HG02588 (cell line): ENCODE data around the gene UBALD2.

ENCODE experiments used
- ATAC-seq: cut with Tn5 transposase; IDR thresholded peaks from one replicate; pipeline ENCODE4 v1.9.1; 2021; ENCODE audit warnings: mild to moderate bottlenecking, moderate library complexity; ENCODE audit not compliant: unreplicated experiment

UBALD2 gene

DNA sequence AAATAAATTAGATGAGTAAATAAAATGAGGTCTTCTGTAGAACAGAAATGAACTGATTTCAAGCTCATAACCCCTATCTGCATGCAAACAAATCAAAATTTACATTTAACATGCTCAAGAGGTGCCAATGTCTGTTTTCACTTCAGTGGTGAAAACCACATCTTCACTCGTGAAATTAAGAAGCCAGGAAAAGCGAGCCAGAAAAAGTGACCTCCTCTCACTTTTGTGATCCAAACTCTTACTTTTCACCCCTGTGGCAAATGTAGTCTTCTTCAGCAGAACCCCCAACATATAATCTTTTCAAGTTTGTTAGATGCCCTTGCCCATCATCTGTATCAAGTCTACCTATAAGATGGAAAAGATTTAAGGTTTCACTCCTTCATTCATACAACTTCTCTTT lies 52.4 kb downstream of the UBALD2 start:
- no peak for ATAC-seq

DNA sequence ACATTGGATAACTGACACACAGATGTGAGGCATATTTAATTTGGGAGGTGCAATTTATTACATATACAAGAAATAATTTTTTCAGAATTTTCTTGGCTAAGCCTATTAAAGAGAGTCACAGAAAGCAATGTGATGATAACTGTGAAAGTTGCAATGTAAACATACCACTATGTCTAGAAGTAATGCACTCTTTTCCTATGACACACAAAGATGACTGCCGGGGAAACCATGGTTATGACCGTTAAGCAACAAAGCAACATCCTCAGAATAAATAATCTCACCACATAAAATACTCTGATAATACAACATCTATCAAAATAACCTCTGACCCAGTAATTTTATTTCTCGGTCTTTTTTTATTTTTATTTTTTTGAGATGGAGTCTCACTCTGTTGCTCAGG lies 53.4 kb downstream of the UBALD2 start:
- no peak for ATAC-seq
